H1 (cell line): ENCODE data around the gene CDK5. TPM values are rescaled to one million over a fixed set of nuclear protein-coding genes. Genes with fewer than 3 reads are reported as not detected.
A peak's percentile ranks its signal among the peaks of the same experiment; 100 is the strongest.

Experiments
- CTCF ChIA-PET: fragments of 300-600 bp; sonication (Branson Sonifier 250); formaldehyde crosslinking; loops from one replicate; lab custom pipeline; 2021; ENCODE audit not compliant: partially characterized antibody; lab: Charles Lee
- POLR2A ChIA-PET: fragments of 300-600 bp; sonication (Branson Sonifier 250); formaldehyde crosslinking; loops from one replicate; lab custom pipeline; 2021; ENCODE audit warnings: inconsistent platforms; ENCODE audit not compliant: partially characterized antibody; lab: Charles Lee
- DNase-seq, 2 experiments: peaks; one replicate each; pipeline versions ENCODE4 v3.0.0 to v3.0.0-alpha.2; 2010 to 2022; ENCODE audit warnings: low spot score in 2 of 2, low read depth in 1 of 2, mixed read lengths in 1 of 2
- FAIRE-seq: peaks from 2 replicates; lab custom pipeline; 2011; peaks lifted over from hg19 to GRCh38; lab: Jason Lieb, UNC
- H2AFZ ChIP-seq: 2 replicates; pipeline ENCODE4 v1.8.1; 2012; ENCODE audit warnings: low read length, inconsistent platforms
- H2AK5ac ChIP-seq: 2 replicates; pipeline ENCODE4 v1.6.1; 2013; ENCODE audit warnings: low read depth, low read length
- H2BK120ac ChIP-seq: replicated peaks from 2 replicates; pipeline ENCODE3; 2013; ENCODE audit warnings: low read depth, low read length, inconsistent platforms
- H2BK12ac ChIP-seq: 2 replicates; pipeline ENCODE4 v1.6.1; 2013; ENCODE audit warnings: low read depth, low read length
- H2BK15ac ChIP-seq: 2 replicates; pipeline ENCODE4 v1.6.1; 2013; ENCODE audit warnings: low read length
- H2BK20ac ChIP-seq: 2 replicates; pipeline ENCODE4 v1.6.1; 2013; ENCODE audit warnings: low read length
- H2BK5ac ChIP-seq: 2 replicates; pipeline ENCODE4 v1.6.1; 2013; ENCODE audit warnings: low read depth, low read length
- H3K14ac ChIP-seq: 2 replicates; pipeline ENCODE4 v1.6.1; 2013; ENCODE audit warnings: inconsistent platforms; ENCODE audit not compliant: insufficient read length
- H3K18ac ChIP-seq: 2 replicates; pipeline ENCODE4 v1.6.1; 2013; ENCODE audit warnings: low read length; ENCODE audit errors: extremely low read depth
- H3K23ac ChIP-seq: 2 replicates; pipeline ENCODE4 v1.6.1; 2013; ENCODE audit warnings: inconsistent platforms; ENCODE audit not compliant: insufficient read length
- H3K23me2 ChIP-seq: 2 replicates; pipeline ENCODE4 v1.6.1; 2013; ENCODE audit warnings: low read depth, low read length
- H3K27ac ChIP-seq: 2 replicates; pipeline ENCODE4 v1.6.1; 2011; ENCODE audit warnings: low read depth, low read length, inconsistent platforms
- H3K27me3 ChIP-seq, 4 experiments: replicated peaks in 1 of 4; 1 replicate in 1 of 4; 2 replicates in 3 of 4; pipeline versions ENCODE4 v1.6.1 to v1.8.1; 2011 to 2013; ENCODE audit warnings: low read length in 3 of 4, mild to moderate bottlenecking in 3 of 4, inconsistent platforms in 2 of 4, mixed read lengths in 2 of 4, moderate library complexity in 1 of 4; ENCODE audit not compliant: control insufficient read depth in 3 of 4, insufficient read depth in 3 of 4; ENCODE audit errors: extremely low read depth in 1 of 4
- H3K36me3 ChIP-seq, 4 experiments: 2 replicates each; pipeline versions ENCODE4 v1.6.1 to v1.8.1; 2011 to 2013; ENCODE audit warnings: mild to moderate bottlenecking in 4 of 4, low read length in 3 of 4, moderate library complexity in 2 of 4, control low read depth in 1 of 4, inconsistent platforms in 1 of 4; ENCODE audit not compliant: insufficient read depth in 4 of 4, control insufficient read depth in 2 of 4
- H3K4ac ChIP-seq: replicated peaks from 2 replicates; pipeline ENCODE3; 2013; ENCODE audit warnings: low read length, low read depth, mixed read lengths, inconsistent platforms; ENCODE audit not compliant: insufficient read length
- H3K4me1 ChIP-seq, 4 experiments: replicated peaks in 1 of 4; 1 replicate in 1 of 4; 2 replicates in 3 of 4; pipeline versions ENCODE4 v1.6.1 to v1.8.1; 2011 to 2013; ENCODE audit warnings: low read length in 3 of 4, inconsistent platforms in 2 of 4, mixed read lengths in 1 of 4; ENCODE audit not compliant: insufficient read depth in 4 of 4, control insufficient read depth in 3 of 4
- H3K4me2 ChIP-seq, 2 experiments: 2 replicates each; pipeline versions ENCODE4 v1.6.1 to v1.8.1; 2011 to 2013; ENCODE audit warnings: low read depth in 2 of 2, low read length in 2 of 2, control low read depth in 1 of 2, inconsistent platforms in 1 of 2, mild to moderate bottlenecking in 1 of 2; ENCODE audit not compliant: insufficient read depth in 1 of 2
- H3K4me3 ChIP-seq, 4 experiments: fragments of 200-600, 300-600 bp in 1 of 4; sonication (generic), shearing (Covaris generic), sonication (Bioruptor Twin) in 1 of 4; 2 replicates each; pipeline versions ENCODE4 v1.5.1 to v1.8.1; 2011 to 2016; ENCODE audit warnings: low read length in 4 of 4, low read depth in 3 of 4, control low read depth in 2 of 4, inconsistent platforms in 2 of 4, mild to moderate bottlenecking in 2 of 4, mixed read lengths in 1 of 4, moderate library complexity in 1 of 4; ENCODE audit not compliant: insufficient read depth in 2 of 4; ENCODE audit errors: extremely low read depth in 1 of 4
- H3K56ac ChIP-seq: replicated peaks from 2 replicates; pipeline ENCODE3; 2013; ENCODE audit warnings: low read depth, mild to moderate bottlenecking, mixed read lengths, low read length, inconsistent platforms; ENCODE audit not compliant: insufficient read length
- H3K79me1 ChIP-seq: 2 replicates; pipeline ENCODE4 v1.6.1; 2013; ENCODE audit warnings: low read depth, low read length, control low read depth
- H3K79me2 ChIP-seq, 2 experiments: 2 replicates each; pipeline versions ENCODE4 v1.6.1 to v1.8.1; 2012 to 2013; ENCODE audit warnings: low read length in 2 of 2, mild to moderate bottlenecking in 2 of 2, inconsistent platforms in 1 of 2; ENCODE audit not compliant: insufficient read depth in 2 of 2, control insufficient read depth in 1 of 2
- H3K9ac ChIP-seq, 4 experiments: replicated peaks in 1 of 4; 1 replicate in 1 of 4; 2 replicates in 3 of 4; pipeline versions ENCODE4 v1.6.1 to v1.8.1; 2011 to 2013; ENCODE audit warnings: low read depth in 3 of 4, low read length in 3 of 4, control low read depth in 2 of 4, mild to moderate bottlenecking in 2 of 4, moderate library complexity in 2 of 4, inconsistent platforms in 1 of 4; ENCODE audit errors: extremely low read depth in 1 of 4
- H3K9me3 ChIP-seq, 2 experiments: 2 replicates each; pipeline versions ENCODE4 v1.6.1 to v1.8.1; 2012 to 2013; ENCODE audit warnings: mild to moderate bottlenecking in 2 of 2, moderate library complexity in 2 of 2, control low read depth in 1 of 2, inconsistent platforms in 1 of 2, low read depth in 1 of 2, low read length in 1 of 2, mixed read lengths in 1 of 2; ENCODE audit not compliant: insufficient read depth in 2 of 2
- H4K20me1 ChIP-seq, 2 experiments: replicated peaks in 1 of 2; 2 replicates each; pipeline versions ENCODE3 to v1.8.1; 2011 to 2013; ENCODE audit warnings: inconsistent platforms in 2 of 2, low read length in 2 of 2, mild to moderate bottlenecking in 1 of 2; ENCODE audit not compliant: insufficient read depth in 2 of 2, control insufficient read depth in 1 of 2
- H4K5ac ChIP-seq: 2 replicates; pipeline ENCODE4 v1.6.1; 2013; ENCODE audit warnings: low read length, low read depth, mixed read lengths, inconsistent platforms; ENCODE audit not compliant: insufficient read length
- H4K8ac ChIP-seq: 2 replicates; pipeline ENCODE4 v1.8.0; 2013; ENCODE audit warnings: mild to moderate bottlenecking, moderate library complexity, low read length, inconsistent platforms; ENCODE audit not compliant: insufficient read depth; ENCODE audit errors: extremely low read depth
- H4K91ac ChIP-seq: replicated peaks from 2 replicates; pipeline ENCODE3; 2013; ENCODE audit warnings: low read length, mixed read lengths, inconsistent platforms; ENCODE audit not compliant: insufficient read length
- CBX5 ChIP-seq: fragments of 300-800, 300-1000 bp; sonication (generic); IDR thresholded peaks from 2 replicates; pipeline ENCODE4 v1.7.1; 2016; ENCODE audit warnings: antibody characterized with exemption, low read length, low read depth
- EP300 ChIP-seq, 2 experiments: IDR thresholded peaks; 1 replicate in 1 of 2; 2 replicates in 1 of 2; pipeline ENCODE4 v1.6.1; 2011 to 2012; ENCODE audit warnings: low read depth in 2 of 2, low read length in 2 of 2, mild to moderate bottlenecking in 2 of 2, borderline replicate concordance in 1 of 2, inconsistent platforms in 1 of 2, moderate library complexity in 1 of 2
- KDM1A ChIP-seq: fragments of 200-600, 300-600 bp; sonication (generic); IDR thresholded peaks from 2 replicates; pipeline ENCODE4 v1.7.1; 2016; ENCODE audit warnings: mild to moderate bottlenecking, low read length, borderline replicate concordance
- TBP ChIP-seq: IDR thresholded peaks from 2 replicates; pipeline ENCODE4 v1.6.1; 2011; ENCODE audit warnings: low read depth, low read length, improper control_type of control experiment
- WGBS, 2 experiments: shearing (Covaris generic) in 1 of 2; methylation state at CpG; one replicate each; pipeline versions ENCODE4 v1.1.6 to v1.1.7; 2013 to 2015; ENCODE audit warnings: low lambda C conversion rate in 2 of 2, mixed read lengths in 2 of 2, inconsistent platforms in 1 of 2, low coverage in 1 of 2, missing lambda C conversion rate in 1 of 2; ENCODE audit not compliant: insufficient replicate concordance in 2 of 2, insufficient coverage in 1 of 2, insufficient read length in 1 of 2; ENCODE audit errors: extremely low coverage in 1 of 2, missing lambda C conversion rate in 1 of 2; 5-methylcytosine and 5-hydroxymethylcytosine counted together
- polyA plus RNA-seq, 7 experiments: library from polyadenylated mRNA; depleted of rRNA in 3 of 7; stranded (reverse) in 5 of 7; unstranded in 2 of 7; fragments of >200 nt in 5 of 7; fragments of 200-250 nt in 2 of 7; gene quantifications; 1 replicate in 5 of 7; 2 replicates in 1 of 7; 4 replicates in 1 of 7; pipeline versions ENCODE4 v1.2.1 to v1.2.3, GENCODE V29; 2011 to 2013; ENCODE audit warnings: missing spikeins in 2 of 7, mixed read lengths in 2 of 7
- total RNA-seq: library from RNA; stranded (reverse); fragmentation: NEBNext Ultra II Directional; extraction: Animal tissue kit (Norgen Biotek cat#: 25700); gene quantifications from 2 replicates; pipeline ENCODE4 v1.2.1, GENCODE V29; 2021

The CDK5 gene
- total and polyA plus RNA-seq, 2 of the 8 experiments (the other 6 are each of a cell fraction or from before 2014, with no cell fraction given): 22.8 to 37.2 TPM

GRCh38 chr7:151028948-151029501, 28.7 kb downstream of the CDK5 start:
- H3K9ac ChIP-seq: no peak overlapping the region
- no peak overlapping the region for H2BK5ac ChIP-seq
- peaks cover 3% of the 10 kb centered on the region; the same call in 1 of the 2 replicates for H3K23me2 ChIP-seq
- H3K18ac ChIP-seq: no peak overlapping the region
- WGBS, 2 experiments: 71% methylated on average over 15 of the region's 17 CpGs; no CpG with 5 or more reads in 1 of the 2 experiments
- no peak overlapping the region for H2AK5ac ChIP-seq
- no peak overlapping the region for H4K91ac ChIP-seq
- no peak overlapping the region for H3K4ac ChIP-seq
- H3K36me3 ChIP-seq: no peaks in the 10 kb centered on the region
- no peak overlapping the region for H2AFZ ChIP-seq
- H3K27ac ChIP-seq: no peak overlapping the region
- POLR2A ChIA-PET: interaction anchor here (0.6 to 3.2 kb wide), 10 partner anchors 11 to 82 kb away, joined by 3 to 18 read pairs (median 3); partner anchors contain the start of gene CDK5
- no peaks in the 10 kb centered on the region; the same call in 1 of the 2 replicates for H3K79me1 ChIP-seq
- H3K27me3 ChIP-seq: peaks cover 0 to 4% (median 0%) of the 10 kb centered on the region in 4 experiments; a peak in 2 of 7 replicates
- peak overlapping the region; percentile 66 to 97 (median 80) for H3K4me3 ChIP-seq
- H3K56ac ChIP-seq: no peak overlapping the region
- H4K8ac ChIP-seq: no peak overlapping the region
- H2BK120ac ChIP-seq: no peak overlapping the region
- FAIRE-seq: no peak
- no peak overlapping the region for H2BK20ac ChIP-seq
- CTCF ChIA-PET: interaction anchor here (0.7 to 2.7 kb wide), 12 partner anchors 10 to 83 kb away, joined by 3 to 24 read pairs (median 4); partner anchors contain the start of gene CDK5
- H3K4me1 ChIP-seq: peaks cover 0 to 4% (median 2%) of the 10 kb centered on the region in 4 experiments; a peak in 2 of 7 replicates
- no peak overlapping the region for H3K14ac ChIP-seq
- H4K5ac ChIP-seq: no peak overlapping the region
- H3K4me2 ChIP-seq: peak overlapping the region; percentile 70 to 90
- DNase-seq: no peak
- no peaks in the 10 kb centered on the region for H3K9me3 ChIP-seq
- H3K23ac ChIP-seq: no peak overlapping the region
- H3K79me2 ChIP-seq: no peaks in the 10 kb centered on the region
- H2BK15ac ChIP-seq: no peak overlapping the region
- H2BK12ac ChIP-seq: no peak overlapping the region
- peaks cover 0 to 2% of the 10 kb centered on the region in 2 experiments for H4K20me1 ChIP-seq
- TF ChIP-seq KDM1A: no peak
- no peak for TF ChIP-seq EP300 (IDR thresholded peaks at IDR 0.05; ENCODE audit: borderline replicate concordance in 1 of 2, low read depth in 2 of 2, low read length in 2 of 2)
- no peak for TF ChIP-seq CBX5
- TF ChIP-seq TBP: no peak
